NCI-H345 treated with DMSO at 0.1 percent for 48 hours (cell line): ENCODE results near the gene AIG1.
"Not testable (repeated sequence)": the region's sequence is repeated elsewhere in the genome, so short reads cannot be mapped to it uniquely, and the experiment has no call there.

Experiments
- DNase-seq: peaks from one replicate; lab custom pipeline; 2025; ENCODE audit not compliant: unreplicated experiment; lab: John Stamatoyannopoulos, UW

AIG1 gene

GRCh38 chr6:143313163-143313562, 252.5 kb downstream of the AIG1 start:
- no peak for DNase-seq

GRCh38 chr6:143321491-143322086, 260.9 kb downstream of the AIG1 start:
- no peak for DNase-seq

GRCh38 chr6:143322386-143322785, 261.7 kb downstream of the AIG1 start:
- no peak for DNase-seq

- DNase-seq, result no peak
Measured at GRCh38 chr6:143323729-143324470, 263.2 kb downstream of the AIG1 start.

GRCh38 chr6:143325379-143326140, 264.9 kb downstream of the AIG1 start:
- DNase-seq, result no peak

- DNase-seq, result no peak
Measured at GRCh38 chr6:143328876-143329275, 268.2 kb downstream of the AIG1 start.

GRCh38 chr6:143329323-143329722, 268.6 kb downstream of the AIG1 start:
- DNase-seq, result no peak

- no peak for DNase-seq
Measured at GRCh38 chr6:143331362-143331761, 270.7 kb downstream of the AIG1 start.

GRCh38 chr6:143332153-143332845, 271.6 kb downstream of the AIG1 start:
- no peak for DNase-seq

GRCh38 chr6:143333081-143333480, 272.4 kb downstream of the AIG1 start:
- DNase-seq, result no peak

GRCh38 chr6:143333749-143334520, 273.2 kb downstream of the AIG1 start:
- DNase-seq, result no peak

- no peak for DNase-seq
Measured at GRCh38 chr6:143335865-143336264, 275.2 kb downstream of the AIG1 start.

GRCh38 chr6:143336446-143337152, 275.9 kb downstream of the AIG1 start:
- no peak for DNase-seq

- DNase-seq, result no peak
Measured at GRCh38 chr6:143337201-143337949, 276.7 kb downstream of the AIG1 start.

- DNase-seq, result no peak
Measured at GRCh38 chr6:143339223-143339622, 278.5 kb downstream of the AIG1 start.

GRCh38 chr6:143345477-143345876, 284.8 kb downstream of the AIG1 start:
- not testable (repeated sequence) for DNase-seq

GRCh38 chr6:143346004-143346403, 285.3 kb downstream of the AIG1 start:
- no peak for DNase-seq

GRCh38 chr6:143348531-143348930, 287.8 kb downstream of the AIG1 start:
- no peak for DNase-seq

GRCh38 chr6:143349530-143349929, 288.8 kb downstream of the AIG1 start:
- no peak for DNase-seq
